Measurements from ENCODE around the gene AP3B1.

Gene AP3B1

GRCh38 chr5:78065663-78066062, 228.8 kb downstream of the AP3B1 start:
- peaks cover 19% of the 10 kb centered on the region for H3K4me1 Mint-ChIP-seq
- peaks cover 49% of the 10 kb centered on the region for H3K36me3 Mint-ChIP-seq (ENCODE audit: low read depth)
- no peak for DNase-seq
- peaks cover 46% of the 10 kb centered on the region for H3K9me3 Mint-ChIP-seq
- H3K27me3 Mint-ChIP-seq (ENCODE audit: low read depth, poor library complexity), result no peaks in the 10 kb centered on the region
- no peak overlapping the region for H3K27ac Mint-ChIP-seq
- no peak overlapping the region for H3K4me3 Mint-ChIP-seq
- TF ChIP-seq, protein P1, sequence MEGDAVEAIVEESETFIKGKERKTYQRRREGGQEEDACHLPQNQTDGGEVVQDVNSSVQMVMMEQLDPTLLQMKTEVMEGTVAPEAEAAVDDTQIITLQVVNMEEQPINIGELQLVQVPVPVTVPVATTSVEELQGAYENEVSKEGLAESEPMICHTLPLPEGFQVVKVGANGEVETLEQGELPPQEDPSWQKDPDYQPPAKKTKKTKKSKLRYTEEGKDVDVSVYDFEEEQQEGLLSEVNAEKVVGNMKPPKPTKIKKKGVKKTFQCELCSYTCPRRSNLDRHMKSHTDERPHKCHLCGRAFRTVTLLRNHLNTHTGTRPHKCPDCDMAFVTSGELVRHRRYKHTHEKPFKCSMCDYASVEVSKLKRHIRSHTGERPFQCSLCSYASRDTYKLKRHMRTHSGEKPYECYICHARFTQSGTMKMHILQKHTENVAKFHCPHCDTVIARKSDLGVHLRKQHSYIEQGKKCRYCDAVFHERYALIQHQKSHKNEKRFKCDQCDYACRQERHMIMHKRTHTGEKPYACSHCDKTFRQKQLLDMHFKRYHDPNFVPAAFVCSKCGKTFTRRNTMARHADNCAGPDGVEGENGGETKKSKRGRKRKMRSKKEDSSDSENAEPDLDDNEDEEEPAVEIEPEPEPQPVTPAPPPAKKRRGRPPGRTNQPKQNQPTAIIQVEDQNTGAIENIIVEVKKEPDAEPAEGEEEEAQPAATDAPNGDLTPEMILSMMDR (IDR thresholded peaks at IDR 0.05), result no peak

DNA sequence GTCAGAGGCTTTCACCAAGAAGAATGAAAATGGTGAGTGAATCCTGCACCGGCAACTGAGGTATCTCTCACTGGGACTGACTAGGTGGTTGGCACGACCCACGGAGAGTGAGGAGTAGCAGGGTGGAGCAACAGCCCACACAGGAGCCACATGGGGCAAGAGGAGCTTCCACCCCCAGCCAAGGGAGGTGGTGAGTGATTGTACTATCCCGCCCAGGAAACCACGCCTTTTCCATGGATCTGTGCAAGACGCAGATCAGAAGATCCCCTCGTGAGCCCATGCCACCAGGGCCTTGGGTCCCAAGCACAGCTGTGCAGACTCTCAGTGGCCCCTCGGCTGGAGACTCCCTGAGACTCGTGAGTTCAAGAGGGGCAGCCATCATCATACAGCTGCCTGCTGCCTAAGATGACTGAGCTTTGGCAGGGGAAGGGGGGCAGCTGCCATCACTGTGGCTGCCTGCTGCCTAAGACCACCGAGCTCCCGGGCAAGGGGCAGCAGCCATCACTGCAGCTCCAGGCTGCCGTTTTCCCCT, 229.5 kb downstream of the AP3B1 start:
- H3K27me3 Mint-ChIP-seq (ENCODE audit: low read depth, poor library complexity), result no peaks in the 10 kb centered on the region
- TF ChIP-seq, protein P1 (IDR thresholded peaks at IDR 0.05), result no peak
- DNase-seq, result no peak
- H3K27ac Mint-ChIP-seq, result no peak overlapping the region
- H3K36me3 Mint-ChIP-seq (ENCODE audit: low read depth), result peaks cover 42% of the 10 kb centered on the region
- H3K9me3 Mint-ChIP-seq, result peaks cover 39% of the 10 kb centered on the region
- no peak overlapping the region for H3K4me3 Mint-ChIP-seq
- peaks cover 19% of the 10 kb centered on the region for H3K4me1 Mint-ChIP-seq

DNA sequence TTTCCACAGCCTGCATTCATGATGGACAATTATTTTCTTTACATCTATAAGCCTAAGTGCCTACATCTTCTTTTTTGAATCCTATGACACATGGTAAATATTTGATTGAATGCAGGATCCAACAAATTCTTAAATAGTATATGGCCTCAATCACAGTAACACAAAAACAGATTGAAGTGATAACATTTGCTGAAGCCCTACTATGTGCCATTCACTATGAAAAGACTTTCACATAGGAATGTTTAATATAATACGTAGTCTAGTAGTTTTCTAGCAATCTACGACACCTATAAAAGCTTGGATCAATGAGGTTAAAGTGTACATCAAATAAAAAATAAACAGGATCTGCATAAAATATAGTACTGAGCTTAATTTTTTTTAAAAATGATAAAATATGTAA, 231.0 kb downstream of the AP3B1 start:
- H3K27ac Mint-ChIP-seq, result no peak overlapping the region
- H3K4me3 Mint-ChIP-seq, result no peak overlapping the region
- peaks cover 28% of the 10 kb centered on the region for H3K36me3 Mint-ChIP-seq (ENCODE audit: low read depth)
- no peaks in the 10 kb centered on the region for H3K27me3 Mint-ChIP-seq (ENCODE audit: low read depth, poor library complexity)
- no peak for DNase-seq
- TF ChIP-seq, protein P1 (IDR thresholded peaks at IDR 0.05), result no peak
- H3K9me3 Mint-ChIP-seq, result peaks cover 24% of the 10 kb centered on the region
- peaks cover 28% of the 10 kb centered on the region for H3K4me1 Mint-ChIP-seq

DNA sequence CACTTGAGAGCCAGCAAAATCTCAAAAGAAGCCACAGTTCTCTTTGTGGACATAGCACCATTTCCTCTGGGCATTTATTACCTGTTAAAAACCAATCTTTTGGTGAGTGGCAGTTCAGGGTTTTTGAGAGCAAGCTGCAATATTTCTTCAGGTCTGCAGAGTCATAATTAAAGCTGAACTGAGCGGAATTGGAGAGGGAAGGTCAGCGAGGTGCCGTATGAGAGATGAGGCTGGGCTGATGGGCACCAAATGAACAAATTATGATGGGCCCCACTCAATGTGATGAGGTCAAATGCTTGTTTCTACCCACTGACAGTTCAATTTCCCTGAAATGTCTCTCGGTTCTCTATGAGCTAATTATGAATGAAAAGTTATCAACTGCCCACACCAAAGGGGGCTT, 231.9 kb downstream of the AP3B1 start:
- TF ChIP-seq, protein P1 (IDR thresholded peaks at IDR 0.05), result no peak
- Mint-ChIP-seq H3K36me3 (ENCODE audit: low read depth) (peaks cover 19% of the 10 kb centered on the region), H3K27me3 (ENCODE audit: low read depth, poor library complexity) (no peaks in the 10 kb centered on the region), H3K27ac (no peak overlapping the region), H3K9me3 (peaks cover 15% of the 10 kb centered on the region), H3K4me3 (no peak overlapping the region), H3K4me1 (peaks cover 28% of the 10 kb centered on the region)
- no peak for DNase-seq

- TF ChIP-seq, protein P1 (IDR thresholded peaks at IDR 0.05), result no peak
- no peak overlapping the region for H3K27ac Mint-ChIP-seq
- no peaks in the 10 kb centered on the region for H3K36me3 Mint-ChIP-seq (ENCODE audit: low read depth)
- no peak overlapping the region for H3K4me3 Mint-ChIP-seq
- peaks cover 28% of the 10 kb centered on the region for H3K4me1 Mint-ChIP-seq
- H3K9me3 Mint-ChIP-seq, result no peaks in the 10 kb centered on the region
- no peaks in the 10 kb centered on the region for H3K27me3 Mint-ChIP-seq (ENCODE audit: low read depth, poor library complexity)
- no peak for DNase-seq
Measured at GRCh38 chr5:78060421-78060820, 234.1 kb downstream of the AP3B1 start.

- Mint-ChIP-seq H3K27me3 (ENCODE audit: low read depth, poor library complexity) (no peaks in the 10 kb centered on the region), H3K9me3 (no peaks in the 10 kb centered on the region), H3K36me3 (ENCODE audit: low read depth) (no peaks in the 10 kb centered on the region), H3K4me3 (no peak overlapping the region), H3K4me1 (peaks cover 28% of the 10 kb centered on the region), H3K27ac (no peak overlapping the region)
- no peak for DNase-seq
- TF ChIP-seq, protein P1 (IDR thresholded peaks at IDR 0.05), result no peak
Measured at GRCh38 chr5:78058625-78059024, 235.9 kb downstream of the AP3B1 start.
